ENCODE results near the gene SHC3. TPM values are rescaled to one million over a fixed set of nuclear protein-coding genes. Genes with fewer than 3 reads are reported as not detected.

SHC3 gene
- total RNA-seq, 4 donors from 2014 or later: 2.2 to 4.0 (median 3.1) TPM

GRCh38 chr9:89078860-89079259, 99.8 kb downstream of the SHC3 start:
- Histone ChIP-seq H3K4me1 (peaks cover 0 to 13% (median 6%) of the 10 kb centered on the region in 4 donors), H3K9me3 (peaks cover 0 to 3% (median 0%) of the 10 kb centered on the region in 4 donors), H3K4me3 (no peak overlapping the region), H3K36me3 (no peaks in the 10 kb centered on the region), H3K27ac (replicated peaks in 1 of 4) (peak overlapping the region in 3 of 4 donors; percentile 35 to 52 (median 38)), H3K27me3 (no peaks in the 10 kb centered on the region)
- 57% methylated on average over 6 of the region's 6 CpGs for WGBS
- TF ChIP-seq POLR2AphosphoS5 (IDR thresholded peaks at IDR 0.05): peak in 1 of 2 donors; percentile 42
- no peak for TF ChIP-seq POLR2A (IDR thresholded peaks at IDR 0.05; ENCODE audit: low read depth)
- TF ChIP-seq CTCF (IDR thresholded peaks at IDR 0.05): no peak
- no peak for DNase-seq (ENCODE audit: extremely low spot score)
- intact Hi-C loops (cut with DNase I): no loop called here

GRCh38 chr9:89078421-89078820, 100.2 kb downstream of the SHC3 start:
- Histone ChIP-seq H3K4me3 (no peak overlapping the region), H3K27ac (replicated peaks in 1 of 4) (no peak overlapping the region), H3K4me1 (peaks cover 0 to 13% (median 6%) of the 10 kb centered on the region in 4 donors), H3K36me3 (no peaks in the 10 kb centered on the region), H3K27me3 (no peaks in the 10 kb centered on the region), H3K9me3 (peaks cover 0 to 3% (median 0%) of the 10 kb centered on the region in 4 donors)
- 87% methylated on average over 6 of the region's 6 CpGs for WGBS
- intact Hi-C loops (cut with DNase I): no loop called here
- DNase-seq (ENCODE audit: extremely low spot score): no peak
- TF ChIP-seq POLR2AphosphoS5 (IDR thresholded peaks at IDR 0.05): no peak
- no peak for TF ChIP-seq EP300 (IDR thresholded peaks at IDR 0.05)
- TF ChIP-seq POLR2A (IDR thresholded peaks at IDR 0.05; ENCODE audit: low read depth): no peak
- no peak for TF ChIP-seq CTCF (IDR thresholded peaks at IDR 0.05)

- intact Hi-C loops (cut with DNase I): no loop called here
- Histone ChIP-seq H3K36me3 (no peaks in the 10 kb centered on the region), H3K27me3 (no peaks in the 10 kb centered on the region), H3K4me3 (no peak overlapping the region), H3K4me1 (peaks cover 0 to 13% (median 6%) of the 10 kb centered on the region in 4 donors), H3K27ac (replicated peaks in 1 of 4) (no peak overlapping the region), H3K9me3 (no peaks in the 10 kb centered on the region)
- TF ChIP-seq POLR2AphosphoS5 (IDR thresholded peaks at IDR 0.05) (no peak), EP300 (IDR thresholded peaks at IDR 0.05) (no peak), POLR2A (IDR thresholded peaks at IDR 0.05; ENCODE audit: low read depth) (no peak), CTCF (IDR thresholded peaks at IDR 0.05) (no peak)
- no peak for DNase-seq (ENCODE audit: extremely low spot score)
- WGBS: 83% methylated on average over 7 of the region's 7 CpGs
These were observed 101.1 kb downstream of the SHC3 start for GRCh38 chr9:89077519-89077918.

- no peaks in the 10 kb centered on the region for H3K9me3 ChIP-seq
- H3K27me3 ChIP-seq: no peaks in the 10 kb centered on the region
- intact Hi-C loops (cut with DNase I): no loop called here
- H3K36me3 ChIP-seq: no peaks in the 10 kb centered on the region
- TF ChIP-seq POLR2AphosphoS5 (IDR thresholded peaks at IDR 0.05): no peak
- no peak for TF ChIP-seq EP300 (IDR thresholded peaks at IDR 0.05)
- TF ChIP-seq CTCF (IDR thresholded peaks at IDR 0.05): no peak
- TF ChIP-seq POLR2A (IDR thresholded peaks at IDR 0.05; ENCODE audit: low read depth): no peak
- no peak overlapping the region for H3K4me3 ChIP-seq
- 100% methylated on average over 3 of the region's 3 CpGs for WGBS
- no peak overlapping the region for H3K27ac ChIP-seq (replicated peaks in 1 of 4)
- peaks cover 0 to 3% (median under 1%) of the 10 kb centered on the region in 4 donors for H3K4me1 ChIP-seq
- no peak for DNase-seq (ENCODE audit: extremely low spot score)
These were observed 105.2 kb downstream of the SHC3 start for GRCh38 chr9:89073397-89073796.

GRCh38 chr9:89071591-89071990, 107.0 kb downstream of the SHC3 start:
- DNase-seq (ENCODE audit: extremely low spot score): no peak
- Histone ChIP-seq H3K9me3 (no peaks in the 10 kb centered on the region), H3K4me1 (no peaks in the 10 kb centered on the region), H3K4me3 (no peak overlapping the region), H3K27me3 (no peaks in the 10 kb centered on the region), H3K36me3 (no peaks in the 10 kb centered on the region), H3K27ac (replicated peaks in 1 of 4) (no peak overlapping the region)
- intact Hi-C loops (cut with DNase I): no loop called here
- no peak for TF ChIP-seq CTCF (IDR thresholded peaks at IDR 0.05)
- no peak for TF ChIP-seq EP300 (IDR thresholded peaks at IDR 0.05)
- TF ChIP-seq POLR2AphosphoS5 (IDR thresholded peaks at IDR 0.05): no peak
- TF ChIP-seq POLR2A (IDR thresholded peaks at IDR 0.05; ENCODE audit: low read depth): no peak
- 63% methylated on average over 4 of the region's 4 CpGs for WGBS
